ENCODE measurements around the gene MMP15.

DNA sequence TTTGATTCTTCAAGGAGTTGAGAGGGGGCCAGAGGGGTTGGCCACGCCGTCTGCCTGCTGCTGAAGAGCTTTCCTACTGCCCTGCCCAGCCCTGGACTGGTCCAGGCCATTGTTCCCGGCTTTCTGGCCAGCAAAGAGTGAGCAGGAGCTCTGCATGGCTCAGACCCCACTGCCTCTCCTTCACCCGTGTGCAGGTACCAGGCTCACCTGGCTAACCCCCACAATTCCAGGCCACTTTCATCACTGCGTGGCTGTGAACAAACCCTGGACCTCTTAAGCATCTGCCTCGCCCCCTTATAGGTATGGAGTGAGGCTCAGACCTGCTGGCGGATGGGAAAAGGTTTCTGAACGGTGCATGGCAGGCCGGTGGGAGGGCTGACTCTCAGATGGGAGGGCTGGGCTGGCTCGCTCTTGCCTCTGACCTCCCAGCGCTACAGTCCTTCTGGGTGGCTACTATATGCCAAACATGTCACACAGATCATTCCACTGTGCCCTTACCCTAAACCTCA lies 33.9 kb upstream of the MMP15 start:
- no peak for TF ChIP-seq EZH2 (IDR thresholded peaks at IDR 0.05; ENCODE audit: borderline replicate concordance, low read depth, low read length, severe bottlenecking)
- TF ChIP-seq, protein P1, sequence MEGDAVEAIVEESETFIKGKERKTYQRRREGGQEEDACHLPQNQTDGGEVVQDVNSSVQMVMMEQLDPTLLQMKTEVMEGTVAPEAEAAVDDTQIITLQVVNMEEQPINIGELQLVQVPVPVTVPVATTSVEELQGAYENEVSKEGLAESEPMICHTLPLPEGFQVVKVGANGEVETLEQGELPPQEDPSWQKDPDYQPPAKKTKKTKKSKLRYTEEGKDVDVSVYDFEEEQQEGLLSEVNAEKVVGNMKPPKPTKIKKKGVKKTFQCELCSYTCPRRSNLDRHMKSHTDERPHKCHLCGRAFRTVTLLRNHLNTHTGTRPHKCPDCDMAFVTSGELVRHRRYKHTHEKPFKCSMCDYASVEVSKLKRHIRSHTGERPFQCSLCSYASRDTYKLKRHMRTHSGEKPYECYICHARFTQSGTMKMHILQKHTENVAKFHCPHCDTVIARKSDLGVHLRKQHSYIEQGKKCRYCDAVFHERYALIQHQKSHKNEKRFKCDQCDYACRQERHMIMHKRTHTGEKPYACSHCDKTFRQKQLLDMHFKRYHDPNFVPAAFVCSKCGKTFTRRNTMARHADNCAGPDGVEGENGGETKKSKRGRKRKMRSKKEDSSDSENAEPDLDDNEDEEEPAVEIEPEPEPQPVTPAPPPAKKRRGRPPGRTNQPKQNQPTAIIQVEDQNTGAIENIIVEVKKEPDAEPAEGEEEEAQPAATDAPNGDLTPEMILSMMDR (IDR thresholded peaks at IDR 0.05; ENCODE audit: borderline replicate concordance, extremely low read depth, low read length, poor library complexity, severe bottlenecking) = no peak

All from DND-41 (cell line).